ENCODE measurements around the gene PGLYRP3.

GRCh38 chr1:153292185-153292584, 20.6 kb downstream of the PGLYRP3 start:
- TF ChIP-seq, protein P1, sequence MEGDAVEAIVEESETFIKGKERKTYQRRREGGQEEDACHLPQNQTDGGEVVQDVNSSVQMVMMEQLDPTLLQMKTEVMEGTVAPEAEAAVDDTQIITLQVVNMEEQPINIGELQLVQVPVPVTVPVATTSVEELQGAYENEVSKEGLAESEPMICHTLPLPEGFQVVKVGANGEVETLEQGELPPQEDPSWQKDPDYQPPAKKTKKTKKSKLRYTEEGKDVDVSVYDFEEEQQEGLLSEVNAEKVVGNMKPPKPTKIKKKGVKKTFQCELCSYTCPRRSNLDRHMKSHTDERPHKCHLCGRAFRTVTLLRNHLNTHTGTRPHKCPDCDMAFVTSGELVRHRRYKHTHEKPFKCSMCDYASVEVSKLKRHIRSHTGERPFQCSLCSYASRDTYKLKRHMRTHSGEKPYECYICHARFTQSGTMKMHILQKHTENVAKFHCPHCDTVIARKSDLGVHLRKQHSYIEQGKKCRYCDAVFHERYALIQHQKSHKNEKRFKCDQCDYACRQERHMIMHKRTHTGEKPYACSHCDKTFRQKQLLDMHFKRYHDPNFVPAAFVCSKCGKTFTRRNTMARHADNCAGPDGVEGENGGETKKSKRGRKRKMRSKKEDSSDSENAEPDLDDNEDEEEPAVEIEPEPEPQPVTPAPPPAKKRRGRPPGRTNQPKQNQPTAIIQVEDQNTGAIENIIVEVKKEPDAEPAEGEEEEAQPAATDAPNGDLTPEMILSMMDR (IDR thresholded peaks at IDR 0.05) = no peak
- no peak for TF ChIP-seq POLR2AphosphoS5 (IDR thresholded peaks at IDR 0.05)
- TF ChIP-seq POLR2A (IDR thresholded peaks at IDR 0.05) = no peak

Measured in prostate gland (tissue), 2 donors.